Measurements from ENCODE around the gene DEPDC7.

DNA sequence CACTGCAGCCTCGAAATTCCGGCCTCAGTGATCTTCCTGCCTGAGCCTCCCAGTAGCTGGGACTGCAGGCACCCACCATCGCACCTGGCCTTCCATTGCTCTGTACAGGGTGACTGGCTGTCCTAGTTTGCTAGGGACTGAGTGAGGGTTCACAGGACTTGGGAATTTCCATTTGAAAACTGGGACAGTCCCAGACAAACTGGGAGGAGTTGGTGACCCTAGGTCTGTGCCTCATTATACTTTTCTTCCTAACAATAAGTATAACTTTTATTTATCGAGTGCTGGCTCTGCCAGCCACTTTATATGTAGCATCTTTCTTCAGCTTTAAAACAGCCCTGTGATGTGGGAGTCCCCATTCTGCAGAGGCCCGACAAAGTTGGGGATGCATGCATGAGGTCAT lies 49.2 kb downstream of the DEPDC7 start:
- TF ChIP-seq, protein P1, sequence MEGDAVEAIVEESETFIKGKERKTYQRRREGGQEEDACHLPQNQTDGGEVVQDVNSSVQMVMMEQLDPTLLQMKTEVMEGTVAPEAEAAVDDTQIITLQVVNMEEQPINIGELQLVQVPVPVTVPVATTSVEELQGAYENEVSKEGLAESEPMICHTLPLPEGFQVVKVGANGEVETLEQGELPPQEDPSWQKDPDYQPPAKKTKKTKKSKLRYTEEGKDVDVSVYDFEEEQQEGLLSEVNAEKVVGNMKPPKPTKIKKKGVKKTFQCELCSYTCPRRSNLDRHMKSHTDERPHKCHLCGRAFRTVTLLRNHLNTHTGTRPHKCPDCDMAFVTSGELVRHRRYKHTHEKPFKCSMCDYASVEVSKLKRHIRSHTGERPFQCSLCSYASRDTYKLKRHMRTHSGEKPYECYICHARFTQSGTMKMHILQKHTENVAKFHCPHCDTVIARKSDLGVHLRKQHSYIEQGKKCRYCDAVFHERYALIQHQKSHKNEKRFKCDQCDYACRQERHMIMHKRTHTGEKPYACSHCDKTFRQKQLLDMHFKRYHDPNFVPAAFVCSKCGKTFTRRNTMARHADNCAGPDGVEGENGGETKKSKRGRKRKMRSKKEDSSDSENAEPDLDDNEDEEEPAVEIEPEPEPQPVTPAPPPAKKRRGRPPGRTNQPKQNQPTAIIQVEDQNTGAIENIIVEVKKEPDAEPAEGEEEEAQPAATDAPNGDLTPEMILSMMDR (IDR thresholded peaks at IDR 0.05), result no peak
- TF ChIP-seq, protein P2, sequence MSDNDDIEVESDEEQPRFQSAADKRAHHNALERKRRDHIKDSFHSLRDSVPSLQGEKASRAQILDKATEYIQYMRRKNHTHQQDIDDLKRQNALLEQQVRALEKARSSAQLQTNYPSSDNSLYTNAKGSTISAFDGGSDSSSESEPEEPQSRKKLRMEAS (IDR thresholded peaks at IDR 0.05), result no peak
- no peak for TF ChIP-seq MAZ (IDR thresholded peaks at IDR 0.05; ENCODE audit: borderline replicate concordance, low read depth, low read length)
- TF ChIP-seq ESRRA (IDR thresholded peaks at IDR 0.05; ENCODE audit: borderline replicate concordance, low read length), result no peak
- TF ChIP-seq, protein P3, sequence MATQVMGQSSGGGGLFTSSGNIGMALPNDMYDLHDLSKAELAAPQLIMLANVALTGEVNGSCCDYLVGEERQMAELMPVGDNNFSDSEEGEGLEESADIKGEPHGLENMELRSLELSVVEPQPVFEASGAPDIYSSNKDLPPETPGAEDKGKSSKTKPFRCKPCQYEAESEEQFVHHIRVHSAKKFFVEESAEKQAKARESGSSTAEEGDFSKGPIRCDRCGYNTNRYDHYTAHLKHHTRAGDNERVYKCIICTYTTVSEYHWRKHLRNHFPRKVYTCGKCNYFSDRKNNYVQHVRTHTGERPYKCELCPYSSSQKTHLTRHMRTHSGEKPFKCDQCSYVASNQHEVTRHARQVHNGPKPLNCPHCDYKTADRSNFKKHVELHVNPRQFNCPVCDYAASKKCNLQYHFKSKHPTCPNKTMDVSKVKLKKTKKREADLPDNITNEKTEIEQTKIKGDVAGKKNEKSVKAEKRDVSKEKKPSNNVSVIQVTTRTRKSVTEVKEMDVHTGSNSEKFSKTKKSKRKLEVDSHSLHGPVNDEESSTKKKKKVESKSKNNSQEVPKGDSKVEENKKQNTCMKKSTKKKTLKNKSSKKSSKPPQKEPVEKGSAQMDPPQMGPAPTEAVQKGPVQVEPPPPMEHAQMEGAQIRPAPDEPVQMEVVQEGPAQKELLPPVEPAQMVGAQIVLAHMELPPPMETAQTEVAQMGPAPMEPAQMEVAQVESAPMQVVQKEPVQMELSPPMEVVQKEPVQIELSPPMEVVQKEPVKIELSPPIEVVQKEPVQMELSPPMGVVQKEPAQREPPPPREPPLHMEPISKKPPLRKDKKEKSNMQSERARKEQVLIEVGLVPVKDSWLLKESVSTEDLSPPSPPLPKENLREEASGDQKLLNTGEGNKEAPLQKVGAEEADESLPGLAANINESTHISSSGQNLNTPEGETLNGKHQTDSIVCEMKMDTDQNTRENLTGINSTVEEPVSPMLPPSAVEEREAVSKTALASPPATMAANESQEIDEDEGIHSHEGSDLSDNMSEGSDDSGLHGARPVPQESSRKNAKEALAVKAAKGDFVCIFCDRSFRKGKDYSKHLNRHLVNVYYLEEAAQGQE (IDR thresholded peaks at IDR 0.05), result no peak
- no peak for TF ChIP-seq POLR2A (IDR thresholded peaks at IDR 0.05; ENCODE audit: low read length)
- no peak for TF ChIP-seq MYC (IDR thresholded peaks at IDR 0.05; ENCODE audit: borderline replicate concordance, low read length)
- no peak for TF ChIP-seq HDAC2 (IDR thresholded peaks at IDR 0.05)
- TF ChIP-seq RAD21 (conservative IDR thresholded peaks at IDR 0.05 in 1 of 2, IDR thresholded peaks at IDR 0.05 in 1 of 2), result no peak
- TF ChIP-seq KDM1A (IDR thresholded peaks at IDR 0.05; ENCODE audit: low read depth), result no peak
